ENCODE results near the gene OR13C4. TPM values are rescaled to one million over a fixed set of nuclear protein-coding genes. Genes with fewer than 3 reads are reported as not detected.

Gene OR13C4
- total and polyA plus RNA-seq, 12 donors = 1.6 TPM; not detected in 11

GRCh38 chr9:104506565-104506964, 20.4 kb downstream of the OR13C4 start:
- intact Hi-C loops (cut with DNase I) = no loop called here
- TF ChIP-seq, protein P1, sequence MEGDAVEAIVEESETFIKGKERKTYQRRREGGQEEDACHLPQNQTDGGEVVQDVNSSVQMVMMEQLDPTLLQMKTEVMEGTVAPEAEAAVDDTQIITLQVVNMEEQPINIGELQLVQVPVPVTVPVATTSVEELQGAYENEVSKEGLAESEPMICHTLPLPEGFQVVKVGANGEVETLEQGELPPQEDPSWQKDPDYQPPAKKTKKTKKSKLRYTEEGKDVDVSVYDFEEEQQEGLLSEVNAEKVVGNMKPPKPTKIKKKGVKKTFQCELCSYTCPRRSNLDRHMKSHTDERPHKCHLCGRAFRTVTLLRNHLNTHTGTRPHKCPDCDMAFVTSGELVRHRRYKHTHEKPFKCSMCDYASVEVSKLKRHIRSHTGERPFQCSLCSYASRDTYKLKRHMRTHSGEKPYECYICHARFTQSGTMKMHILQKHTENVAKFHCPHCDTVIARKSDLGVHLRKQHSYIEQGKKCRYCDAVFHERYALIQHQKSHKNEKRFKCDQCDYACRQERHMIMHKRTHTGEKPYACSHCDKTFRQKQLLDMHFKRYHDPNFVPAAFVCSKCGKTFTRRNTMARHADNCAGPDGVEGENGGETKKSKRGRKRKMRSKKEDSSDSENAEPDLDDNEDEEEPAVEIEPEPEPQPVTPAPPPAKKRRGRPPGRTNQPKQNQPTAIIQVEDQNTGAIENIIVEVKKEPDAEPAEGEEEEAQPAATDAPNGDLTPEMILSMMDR (IDR thresholded peaks at IDR 0.05) = no peak
- no peak for TF ChIP-seq POLR2A (IDR thresholded peaks at IDR 0.05)
- H3K9me3 ChIP-seq (replicated peaks in 1 of 3) = no peaks in the 10 kb centered on the region
- H3K27me3 ChIP-seq = no peaks in the 10 kb centered on the region
- no peak overlapping the region for H3K4me3 ChIP-seq
- no peak overlapping the region for H3K27ac ChIP-seq
- no peak for DNase-seq
- no peaks in the 10 kb centered on the region for H3K4me1 ChIP-seq (replicated peaks in 1 of 2)
- no peaks in the 10 kb centered on the region for H3K36me3 ChIP-seq (replicated peaks in 1 of 2)

DNA sequence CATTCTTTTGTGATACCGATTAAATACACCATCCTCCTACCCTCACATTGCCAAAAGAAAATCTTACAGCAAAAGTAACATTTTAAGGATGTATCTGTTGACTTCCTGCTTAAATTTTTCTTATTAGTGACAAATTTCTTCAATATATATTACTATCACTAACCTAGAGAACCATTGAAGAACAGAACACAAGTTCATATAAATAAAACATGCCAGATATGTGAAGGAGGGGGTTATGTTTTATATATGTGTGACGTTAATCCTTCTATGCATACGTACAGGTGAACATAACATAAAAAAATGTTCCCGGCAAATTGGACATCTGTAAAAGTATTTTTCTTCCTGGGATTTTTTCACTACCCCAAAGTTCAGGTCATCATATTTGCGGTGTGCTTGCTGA, 23.0 kb downstream of the OR13C4 start, which contains the start of gene OR13F1:
Gene OR13F1, plus strand, starts transcription at position 301 of the 400 bp plus-strand sequence. Its CDS starts 0 bp downstream, at position 301.
- Histone ChIP-seq H3K4me1 (replicated peaks in 1 of 2) (no peaks in the 10 kb centered on the region), H3K4me3 (no peak within 1 kb of the TSS), H3K27ac (no peak within 1 kb of the TSS), H3K27me3 (no peaks in the 10 kb centered on the region), H3K36me3 (replicated peaks in 1 of 2) (no peaks in the 10 kb centered on the region), H3K9me3 (replicated peaks in 1 of 3) (no peaks in the 10 kb centered on the region)
- 84 to 91% (median 90%) methylated on average over 5 of the region's 5 CpGs for WGBS, 4 donors
- TF ChIP-seq, protein P1 (IDR thresholded peaks at IDR 0.05) = no peak
- no peak for TF ChIP-seq POLR2A (IDR thresholded peaks at IDR 0.05)
- no peak for DNase-seq
- intact Hi-C loops (cut with DNase I) = no loop called here

DNA sequence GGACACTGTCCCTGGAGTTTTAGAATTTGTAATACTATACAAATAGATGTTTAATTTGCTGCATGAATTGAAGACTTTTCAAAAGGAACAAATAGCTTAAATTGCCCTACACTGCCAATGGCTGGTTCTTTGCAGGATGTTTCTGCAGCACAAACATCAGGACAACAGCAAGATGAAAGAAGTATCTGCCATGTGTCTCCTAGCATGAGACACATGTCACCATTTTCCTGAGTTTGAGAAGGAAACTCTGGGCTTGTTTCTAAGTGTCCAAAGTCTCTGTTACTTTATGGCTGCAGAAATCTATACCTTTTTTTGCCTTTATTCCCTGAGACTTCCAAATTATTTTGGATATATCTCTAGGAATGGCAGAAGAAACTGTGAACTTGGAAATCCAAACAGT, 23.6 kb downstream of the OR13C4 start:
- no peaks in the 10 kb centered on the region for H3K36me3 ChIP-seq (replicated peaks in 1 of 2)
- no peak overlapping the region for H3K4me3 ChIP-seq
- no peaks in the 10 kb centered on the region for H3K9me3 ChIP-seq (replicated peaks in 1 of 3)
- no peaks in the 10 kb centered on the region for H3K27me3 ChIP-seq
- TF ChIP-seq POLR2A (IDR thresholded peaks at IDR 0.05) = no peak
- TF ChIP-seq, protein P1 (IDR thresholded peaks at IDR 0.05) = no peak
- DNase-seq = no peak
- H3K4me1 ChIP-seq (replicated peaks in 1 of 2) = no peaks in the 10 kb centered on the region
- intact Hi-C loops (cut with DNase I) = no loop called here
- H3K27ac ChIP-seq = no peak overlapping the region

- no peaks in the 10 kb centered on the region for H3K27me3 ChIP-seq
- intact Hi-C loops (cut with DNase I) = no loop called here
- WGBS, 4 donors = 26 to 41% (median 38%) methylated on average over 3 of the region's 3 CpGs
- DNase-seq = no peak
- H3K4me3 ChIP-seq = no peak overlapping the region
- TF ChIP-seq POLR2A (IDR thresholded peaks at IDR 0.05) = no peak
- TF ChIP-seq, protein P1 (IDR thresholded peaks at IDR 0.05) = peak in 1 of 6 experiments; percentile 27
- no peaks in the 10 kb centered on the region for H3K9me3 ChIP-seq (replicated peaks in 1 of 3)
- no peak overlapping the region for H3K27ac ChIP-seq
- H3K36me3 ChIP-seq (replicated peaks in 1 of 2) = no peaks in the 10 kb centered on the region
- no peaks in the 10 kb centered on the region for H3K4me1 ChIP-seq (replicated peaks in 1 of 2)
Observed at GRCh38 chr9:104494808-104495207, 32.2 kb downstream of the OR13C4 start.
